ENCODE data around the gene PAXX. TPM values are rescaled to one million over a fixed set of nuclear protein-coding genes. Genes with fewer than 3 reads are reported as not detected.

PAXX gene
- total and polyA plus RNA-seq, 9 of the 15 experiments (the other 6 are each of a cell fraction or from before 2014, with no cell fraction given), result 1.2 to 175 (median 38.5) TPM

DNA sequence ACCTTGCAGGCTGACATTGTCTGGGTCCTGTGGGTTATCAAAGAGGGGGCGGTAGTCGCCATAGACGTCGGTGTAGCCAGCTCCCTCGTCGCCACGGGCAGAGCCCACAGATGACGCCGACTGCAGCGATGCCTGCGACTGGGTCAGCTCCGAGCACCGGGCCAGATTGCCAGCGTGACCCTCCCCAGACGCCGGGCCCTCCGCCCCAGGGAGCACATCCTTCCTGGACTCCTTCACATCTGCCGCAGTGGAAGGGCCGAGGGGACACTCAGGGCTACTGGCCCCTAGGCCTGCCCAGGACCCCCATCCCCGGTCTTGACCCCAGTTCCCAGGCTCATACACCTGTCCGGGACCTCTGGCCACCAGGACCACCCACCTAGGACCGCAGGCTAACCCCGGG, 21.9 kb downstream of the PAXX start:
- no peaks in the 10 kb centered on the region for H3K9me3 ChIP-seq (replicated peaks; ENCODE audit: control insufficient read depth, insufficient read depth, low read depth, low read length)
- DNase-seq (ENCODE audit: extremely low read depth in 1 of 4, low spot score in 3 of 4) (no peak), ATAC-seq (no peak), FAIRE-seq (no peak)
- H3K9me1 ChIP-seq (ENCODE audit: control insufficient read depth, insufficient read depth, low read length), result no peaks in the 10 kb centered on the region
- no peaks in the 10 kb centered on the region for H4K20me1 ChIP-seq (replicated peaks; ENCODE audit: control insufficient read depth, insufficient read depth, low read length)
- no peaks in the 10 kb centered on the region for H3K27me3 ChIP-seq (ENCODE audit: control insufficient read depth in 2 of 2, insufficient read depth in 2 of 2, low read length in 2 of 2)
- ChIA-PET CTCF (ENCODE audit: low intra/inter-chr PET ratio) (no interaction called here), POLR2A (interaction anchor here (0.6 to 1.1 kb wide), 2 partner anchors 21 to 23 kb away, joined by 3 read pairs; no protein-coding TSS in a partner anchor)
- no TSS peak for BruUV-seq (replicated peaks)
- intact Hi-C loops (cut with micrococcal nuclease), result no loop called here
- no peak overlapping the region for H3K4me3 ChIP-seq
- peaks cover 0 to 72% of the 10 kb centered on the region in 2 experiments; a peak in 2 of 5 replicates for H3K4me1 ChIP-seq (replicated peaks in 1 of 2; ENCODE audit: control insufficient read depth in 2 of 2, insufficient read depth in 2 of 2, low read length in 2 of 2)
- WGBS (ENCODE audit: insufficient coverage, low coverage, missing lambda C conversion rate), result 84% methylated on average over 18 of the region's 23 CpGs
- no peaks in the 10 kb centered on the region for H3K79me2 ChIP-seq (ENCODE audit: control insufficient read depth, insufficient read depth, low read length)
- H3K27ac ChIP-seq (ENCODE audit: extremely low read depth, low read depth, low read length), result no peak overlapping the region
- H2AFZ ChIP-seq (ENCODE audit: low read depth, low read length), result no peak overlapping the region
- in situ Hi-C loops (cut with MboI), result no loop called here
- H3K9ac ChIP-seq (ENCODE audit: insufficient read depth in 1 of 2, low read depth in 2 of 2, low read length in 2 of 2), result no peak overlapping the region; a peak in 1 of 4 replicates
- H3K4me2 ChIP-seq (ENCODE audit: insufficient read depth, low read length), result no peak overlapping the region
- no peaks in the 10 kb centered on the region for H3K36me3 ChIP-seq (ENCODE audit: control insufficient read depth, insufficient read depth, low read length)
- TF ChIP-seq PYGO2 (tag; IDR thresholded peaks at IDR 0.05), result no peak

DNA sequence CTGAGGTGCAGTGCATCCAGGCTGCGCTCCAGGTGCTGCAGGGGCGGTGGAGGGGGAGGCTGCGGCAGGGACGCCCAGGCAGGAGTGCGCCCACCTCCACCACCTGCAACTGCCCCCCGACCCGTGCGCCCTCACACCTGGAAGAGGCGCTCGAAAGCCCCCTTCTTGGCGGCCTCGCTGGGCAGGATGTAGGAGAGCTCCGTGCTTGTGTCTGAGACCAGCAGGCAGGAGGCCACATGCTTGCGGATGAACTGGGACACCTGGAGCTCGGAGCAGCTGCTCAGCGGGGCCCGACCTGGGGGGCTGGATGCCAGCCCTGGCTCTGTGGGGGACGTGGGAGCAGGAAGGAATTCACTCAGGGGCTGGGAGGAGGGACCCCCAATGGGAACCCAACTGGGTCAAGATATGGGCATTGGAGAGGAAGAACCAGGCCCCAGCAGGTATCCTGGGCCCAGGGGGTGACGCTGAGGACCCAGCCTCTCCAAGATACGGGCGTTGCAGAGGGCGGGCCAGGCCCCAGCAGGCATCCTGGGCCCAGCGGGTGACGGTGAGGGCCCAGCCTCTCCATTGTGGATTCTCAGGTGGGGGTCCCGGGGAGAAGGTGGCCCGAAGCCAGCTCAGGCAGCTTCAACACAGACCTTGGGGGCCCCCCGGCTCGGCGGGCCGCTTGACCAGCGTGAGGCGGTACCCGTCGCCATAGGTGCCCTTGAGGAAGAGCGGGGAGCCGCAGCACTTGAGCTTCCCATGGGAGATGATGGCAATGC, 22.7 kb downstream of the PAXX start:
- no peak for ATAC-seq
- Histone ChIP-seq H3K9ac (ENCODE audit: insufficient read depth in 1 of 2, low read depth in 2 of 2, low read length in 2 of 2) (no peak overlapping the region), H3K4me3 (no peak overlapping the region), H3K9me3 (replicated peaks; ENCODE audit: control insufficient read depth, insufficient read depth, low read depth, low read length) (no peaks in the 10 kb centered on the region), H4K20me1 (replicated peaks; ENCODE audit: control insufficient read depth, insufficient read depth, low read length) (no peaks in the 10 kb centered on the region), H3K4me1 (replicated peaks in 1 of 2; ENCODE audit: control insufficient read depth in 2 of 2, insufficient read depth in 2 of 2, low read length in 2 of 2) (peaks cover 0 to 73% of the 10 kb centered on the region in 2 experiments; a peak in 2 of 5 replicates), H3K79me2 (ENCODE audit: control insufficient read depth, insufficient read depth, low read length) (no peaks in the 10 kb centered on the region), H3K36me3 (ENCODE audit: control insufficient read depth, insufficient read depth, low read length) (no peaks in the 10 kb centered on the region), H3K27ac (ENCODE audit: extremely low read depth, low read depth, low read length) (no peak overlapping the region), H3K9me1 (ENCODE audit: control insufficient read depth, insufficient read depth, low read length) (no peaks in the 10 kb centered on the region), H3K27me3 (ENCODE audit: control insufficient read depth in 2 of 2, insufficient read depth in 2 of 2, low read length in 2 of 2) (no peaks in the 10 kb centered on the region), H2AFZ (ENCODE audit: low read depth, low read length) (no peak overlapping the region), H3K4me2 (ENCODE audit: insufficient read depth, low read length) (no peak overlapping the region)
- ChIA-PET POLR2A (interaction anchor here (0.6 to 1.1 kb wide), 3 partner anchors 11 to 22 kb away, joined by 3 read pairs; no protein-coding TSS in a partner anchor), CTCF (ENCODE audit: low intra/inter-chr PET ratio) (no interaction called here)
- DNase-seq (ENCODE audit: extremely low read depth in 1 of 4, low spot score in 3 of 4), result no peak
- TF ChIP-seq KLF13 (tag; IDR thresholded peaks at IDR 0.05; ENCODE audit: borderline replicate concordance, low read depth), result no peak
- TF ChIP-seq, protein P1, sequence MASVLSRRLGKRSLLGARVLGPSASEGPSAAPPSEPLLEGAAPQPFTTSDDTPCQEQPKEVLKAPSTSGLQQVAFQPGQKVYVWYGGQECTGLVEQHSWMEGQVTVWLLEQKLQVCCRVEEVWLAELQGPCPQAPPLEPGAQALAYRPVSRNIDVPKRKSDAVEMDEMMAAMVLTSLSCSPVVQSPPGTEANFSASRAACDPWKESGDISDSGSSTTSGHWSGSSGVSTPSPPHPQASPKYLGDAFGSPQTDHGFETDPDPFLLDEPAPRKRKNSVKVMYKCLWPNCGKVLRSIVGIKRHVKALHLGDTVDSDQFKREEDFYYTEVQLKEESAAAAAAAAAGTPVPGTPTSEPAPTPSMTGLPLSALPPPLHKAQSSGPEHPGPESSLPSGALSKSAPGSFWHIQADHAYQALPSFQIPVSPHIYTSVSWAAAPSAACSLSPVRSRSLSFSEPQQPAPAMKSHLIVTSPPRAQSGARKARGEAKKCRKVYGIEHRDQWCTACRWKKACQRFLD (CRISPR knock-in tag; IDR thresholded peaks at IDR 0.05), result no peak
- no peak for TF ChIP-seq MAFG (tag; conservative IDR thresholded peaks at IDR 0.05)
- no peak for TF ChIP-seq GTF2A2 (tag; IDR thresholded peaks at IDR 0.05)
- TF ChIP-seq PYGO2 (tag; IDR thresholded peaks at IDR 0.05), result no peak
- TF ChIP-seq FOXJ3 (CRISPR knock-in tag; IDR thresholded peaks at IDR 0.05), result no peak
- TF ChIP-seq ZC3H11A (IDR thresholded peaks at IDR 0.05; ENCODE audit: low read depth, low read length), result no peak
- no peak for TF ChIP-seq HDGF (IDR thresholded peaks at IDR 0.05)
- no peak for TF ChIP-seq STAG1 (CRISPR knock-in tag; IDR thresholded peaks at IDR 0.05; ENCODE audit: borderline replicate concordance)
- no peak for TF ChIP-seq RNF2 (IDR thresholded peaks at IDR 0.05)
- WGBS (ENCODE audit: insufficient coverage, low coverage, missing lambda C conversion rate), result 83% methylated on average over 21 of the region's 36 CpGs
- FAIRE-seq, result no peak
- in situ Hi-C loops (cut with MboI), result no loop called here
- intact Hi-C loops (cut with micrococcal nuclease), result no loop called here
- no TSS peak for BruUV-seq (replicated peaks)

Measured in K562 (cell line).